ENCODE measurements around the gene VAPB.

The VAPB gene, protein sequence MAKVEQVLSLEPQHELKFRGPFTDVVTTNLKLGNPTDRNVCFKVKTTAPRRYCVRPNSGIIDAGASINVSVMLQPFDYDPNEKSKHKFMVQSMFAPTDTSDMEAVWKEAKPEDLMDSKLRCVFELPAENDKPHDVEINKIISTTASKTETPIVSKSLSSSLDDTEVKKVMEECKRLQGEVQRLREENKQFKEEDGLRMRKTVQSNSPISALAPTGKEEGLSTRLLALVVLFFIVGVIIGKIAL

DNA sequence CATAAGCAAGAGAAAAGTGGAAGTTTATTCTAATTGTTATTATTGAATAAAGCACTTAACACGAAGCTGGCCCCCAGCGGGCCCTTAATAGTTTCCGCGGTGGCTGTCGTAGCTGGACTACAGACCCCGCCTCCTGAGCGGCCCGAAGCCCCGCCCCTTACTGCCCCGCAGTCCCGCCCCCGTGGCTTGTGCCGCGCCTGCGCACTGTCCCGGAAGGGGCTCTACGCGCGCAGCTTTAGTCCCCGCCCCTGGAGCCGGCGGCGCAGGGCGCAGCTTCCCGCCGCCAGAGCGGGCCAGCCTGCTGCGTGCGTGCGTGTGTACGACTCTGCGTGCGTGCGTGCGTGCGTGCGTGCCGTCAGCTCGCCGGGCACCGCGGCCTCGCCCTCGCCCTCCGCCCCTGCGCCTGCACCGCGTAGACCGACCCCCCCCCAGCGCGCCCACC is at the start of gene VAPB:
Gene VAPB (plus strand): TSS at position 348 of the 442 bp plus-strand sequence. CDS start 231 bp downstream, outside the sequence.
- TF ChIP-seq, protein P1, sequence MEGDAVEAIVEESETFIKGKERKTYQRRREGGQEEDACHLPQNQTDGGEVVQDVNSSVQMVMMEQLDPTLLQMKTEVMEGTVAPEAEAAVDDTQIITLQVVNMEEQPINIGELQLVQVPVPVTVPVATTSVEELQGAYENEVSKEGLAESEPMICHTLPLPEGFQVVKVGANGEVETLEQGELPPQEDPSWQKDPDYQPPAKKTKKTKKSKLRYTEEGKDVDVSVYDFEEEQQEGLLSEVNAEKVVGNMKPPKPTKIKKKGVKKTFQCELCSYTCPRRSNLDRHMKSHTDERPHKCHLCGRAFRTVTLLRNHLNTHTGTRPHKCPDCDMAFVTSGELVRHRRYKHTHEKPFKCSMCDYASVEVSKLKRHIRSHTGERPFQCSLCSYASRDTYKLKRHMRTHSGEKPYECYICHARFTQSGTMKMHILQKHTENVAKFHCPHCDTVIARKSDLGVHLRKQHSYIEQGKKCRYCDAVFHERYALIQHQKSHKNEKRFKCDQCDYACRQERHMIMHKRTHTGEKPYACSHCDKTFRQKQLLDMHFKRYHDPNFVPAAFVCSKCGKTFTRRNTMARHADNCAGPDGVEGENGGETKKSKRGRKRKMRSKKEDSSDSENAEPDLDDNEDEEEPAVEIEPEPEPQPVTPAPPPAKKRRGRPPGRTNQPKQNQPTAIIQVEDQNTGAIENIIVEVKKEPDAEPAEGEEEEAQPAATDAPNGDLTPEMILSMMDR (IDR thresholded peaks at IDR 0.05; ENCODE audit: low read depth, low read length, missing control alignments) = no peak
- H3K4me3 ChIP-seq (replicated peaks; ENCODE audit: low read depth, low read length) = peak within 1 kb of the TSS; percentile 65
- DNase-seq (ENCODE audit: extremely low read depth, low read depth) = peak; percentile 78

DNA sequence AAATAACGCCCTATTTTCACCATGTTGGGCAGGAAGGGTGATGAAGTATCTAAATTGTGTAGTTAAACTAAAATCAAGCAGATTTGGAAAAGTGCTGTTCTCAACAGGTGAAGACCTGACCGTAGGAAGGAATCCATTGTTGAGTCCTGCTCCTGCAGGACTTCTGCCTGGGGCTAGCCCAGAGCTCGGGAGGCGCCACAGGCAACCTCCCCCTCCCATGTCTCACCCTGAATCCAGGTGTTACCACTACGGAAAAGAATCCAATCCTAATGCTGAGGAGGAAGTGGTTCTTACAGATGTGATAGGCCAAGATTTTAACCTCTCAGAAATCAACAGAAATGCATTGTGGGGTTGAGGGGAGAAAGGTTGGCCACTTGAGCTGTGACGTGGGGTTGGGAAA is 49.3 kb upstream of the VAPB start:
- DNase-seq (ENCODE audit: extremely low read depth, low read depth) = no peak
- TF ChIP-seq, protein P1 (IDR thresholded peaks at IDR 0.05; ENCODE audit: low read depth, low read length, missing control alignments) = no peak

DNA sequence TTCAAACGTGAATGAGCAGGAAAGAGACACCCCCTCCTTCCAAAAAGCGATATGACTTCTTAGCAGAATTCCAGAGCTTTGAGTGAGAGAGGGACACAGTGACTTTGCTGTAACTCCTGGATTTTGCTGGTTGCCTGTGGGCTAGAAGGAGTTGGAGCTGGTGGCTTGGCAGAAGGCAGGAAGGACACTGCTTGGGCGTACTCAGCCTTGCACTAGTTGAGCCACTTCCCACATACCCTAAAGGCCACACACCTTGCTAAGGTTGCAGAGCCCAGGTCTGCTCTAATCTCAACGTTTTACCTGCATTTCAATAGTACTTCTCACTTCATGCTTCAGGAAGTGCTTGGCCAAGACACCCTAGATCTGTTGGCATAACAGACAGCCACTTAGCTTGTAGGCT is 48.9 kb upstream of the VAPB start:
- TF ChIP-seq, protein P1 (IDR thresholded peaks at IDR 0.05; ENCODE audit: low read depth, low read length, missing control alignments) = no peak
- DNase-seq (ENCODE audit: extremely low read depth, low read depth) = no peak
- H3K4me3 ChIP-seq (replicated peaks; ENCODE audit: low read depth, low read length) = no peak overlapping the region

More for the DNA sequence above, 49.3 kb upstream of the VAPB start:
- H3K4me3 ChIP-seq (replicated peaks; ENCODE audit: low read depth, low read length) = no peak overlapping the region

- TF ChIP-seq, protein P1 (IDR thresholded peaks at IDR 0.05; ENCODE audit: low read depth, low read length, missing control alignments) = no peak
Observed at GRCh38 chr20:58340853-58341252, 48.2 kb upstream of the VAPB start.

DNA sequence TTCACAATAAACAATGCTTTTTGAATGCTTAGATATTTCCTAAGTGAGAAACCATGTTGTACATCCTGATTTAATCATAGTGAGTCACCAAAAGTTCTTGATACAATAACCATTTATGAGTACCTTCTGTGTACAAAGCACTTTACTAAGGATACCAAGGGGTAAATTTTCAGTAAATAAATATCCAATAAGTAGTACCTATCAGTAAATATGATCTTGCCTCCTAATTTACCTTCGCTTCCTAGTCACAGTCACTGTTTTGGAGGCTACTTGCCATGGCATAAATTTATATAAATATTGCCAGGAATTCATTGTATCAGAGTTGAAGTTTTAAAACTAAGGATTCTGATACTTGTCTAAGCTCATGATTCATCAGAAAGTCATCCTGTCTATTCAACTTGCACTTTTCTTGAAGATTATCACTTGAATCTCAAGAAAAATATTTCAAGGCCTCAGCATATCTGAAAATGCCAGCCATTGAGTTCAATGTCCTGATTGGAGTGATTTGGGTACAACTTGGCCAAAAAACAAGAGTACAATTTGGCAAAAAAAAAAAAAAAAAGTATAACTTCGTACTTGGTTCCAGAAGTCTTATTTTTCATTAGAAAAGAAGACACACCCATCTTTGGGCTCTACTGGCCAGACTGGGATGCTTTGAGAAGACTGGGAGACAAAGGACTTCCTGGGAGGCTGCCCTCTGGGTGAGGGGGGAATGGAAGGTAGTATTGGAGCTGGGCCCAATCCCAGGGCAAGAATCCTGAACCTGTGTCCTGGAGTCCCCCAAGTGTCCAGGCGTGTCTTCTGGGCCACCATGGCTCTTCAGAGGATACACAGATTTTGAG is 46.7 kb upstream of the VAPB start:
- no peak overlapping the region for H3K4me3 ChIP-seq (replicated peaks; ENCODE audit: low read depth, low read length)
- TF ChIP-seq, protein P1 (IDR thresholded peaks at IDR 0.05; ENCODE audit: low read depth, low read length, missing control alignments) = no peak
- no peak for DNase-seq (ENCODE audit: extremely low read depth, low read depth)

More at GRCh38 chr20:58340853-58341252, 48.2 kb upstream of the VAPB start:
- H3K4me3 ChIP-seq (replicated peaks; ENCODE audit: low read depth, low read length) = no peak overlapping the region
- DNase-seq (ENCODE audit: extremely low read depth, low read depth) = no peak

GRCh38 chr20:58344741-58345140 is 44.3 kb upstream of the VAPB start:
- no peak overlapping the region for H3K4me3 ChIP-seq (replicated peaks; ENCODE audit: low read depth, low read length)
- TF ChIP-seq, protein P1 (IDR thresholded peaks at IDR 0.05; ENCODE audit: low read depth, low read length, missing control alignments) = no peak
- DNase-seq (ENCODE audit: extremely low read depth, low read depth) = no peak

Measured in HFF-Myc (cell line).